MM.1S (cell line): ENCODE data around the gene TTLL1.
A peak's percentile ranks its signal among the peaks of the same experiment; 100 is the strongest.

Source experiments
- DNase-seq: peaks from one replicate; pipeline ENCODE4 v3.0.0-alpha.2; 2015
- H2AFZ ChIP-seq: fragments of 300-600 bp; sonication (generic); 2 replicates; pipeline ENCODE4 v1.6.0; 2016; ENCODE audit warnings: antibody characterized with exemption, low read length
- H3F3A ChIP-seq: fragments of 300-600 bp; sonication (generic); 2 replicates; pipeline ENCODE4 v1.6.1; 2016; ENCODE audit warnings: mild to moderate bottlenecking, antibody characterized with exemption, low read length, moderate library complexity, mixed read lengths; ENCODE audit not compliant: insufficient read depth
- H3K27ac ChIP-seq: fragments of 300-600 bp; sonication (generic); 2 replicates; pipeline ENCODE4 v1.5.1; 2016; ENCODE audit warnings: mild to moderate bottlenecking, low read length
- H3K27me3 ChIP-seq: fragments of 300-600 bp; sonication (generic); replicated peaks from 2 replicates; pipeline ENCODE4 v1.6.0; 2016; ENCODE audit warnings: low read length; ENCODE audit not compliant: insufficient read depth
- H3K36me3 ChIP-seq: fragments of 300-600 bp; sonication (generic); replicated peaks from 2 replicates; pipeline ENCODE4 v1.6.1; 2016; ENCODE audit warnings: mild to moderate bottlenecking, low read length, mixed read lengths; ENCODE audit not compliant: insufficient read depth
- H3K4me1 ChIP-seq: fragments of 300-600 bp; sonication (generic); 2 replicates; pipeline ENCODE4 v1.6.1; 2016; ENCODE audit warnings: low read length, mixed read lengths
- H3K4me2 ChIP-seq: fragments of 300-600 bp; sonication (generic); 2 replicates; pipeline ENCODE4 v1.6.0; 2016; ENCODE audit warnings: low read depth, low read length
- H3K4me3 ChIP-seq: fragments of 300-600 bp; sonication (generic); 2 replicates; pipeline ENCODE4 v1.5.1; 2016; ENCODE audit warnings: low read length, mixed read lengths
- H3K79me2 ChIP-seq: fragments of 300-600 bp; sonication (generic); 2 replicates; pipeline ENCODE4 v1.6.1; 2016; ENCODE audit warnings: mixed run types, low read length, mixed read lengths
- H3K9ac ChIP-seq: fragments of 300-600 bp; sonication (generic); 2 replicates; pipeline ENCODE4 v1.6.1; 2016; ENCODE audit warnings: low read length, mixed read lengths
- H3K9me2 ChIP-seq: fragments of 300-600 bp; sonication (generic); replicated peaks from 2 replicates; pipeline ENCODE4 v1.6.1; 2016; ENCODE audit warnings: mild to moderate bottlenecking, low read length, mixed read lengths; ENCODE audit not compliant: insufficient read depth
- H3K9me3 ChIP-seq: fragments of 300-600 bp; sonication (generic); replicated peaks from 2 replicates; pipeline ENCODE4 v1.6.1; 2016; ENCODE audit warnings: mild to moderate bottlenecking, low read length, mixed read lengths; ENCODE audit not compliant: insufficient read depth
- H4K20me1 ChIP-seq: fragments of 300-600 bp; sonication (generic); 2 replicates; pipeline ENCODE4 v1.6.1; 2016; ENCODE audit warnings: mild to moderate bottlenecking, low read length, moderate library complexity, mixed read lengths; ENCODE audit not compliant: insufficient read depth
- CTCF ChIP-seq: fragments of 300-600 bp; sonication (generic); IDR thresholded peaks from 2 replicates; pipeline ENCODE4 v1.5.1; 2016; ENCODE audit warnings: antibody characterized with exemption, low read length, mixed read lengths
- EZH2 ChIP-seq: fragments of 300-600 bp; sonication (generic); optimal IDR thresholded peaks from 2 replicates; pipeline ENCODE3; 2017; ENCODE audit warnings: low read depth, mild to moderate bottlenecking, antibody characterized with exemption, low read length, mixed read lengths
- EZH2phosphoT487 ChIP-seq: fragments of 300-600 bp; sonication (generic); IDR thresholded peaks from 2 replicates; pipeline ENCODE4 v1.6.1; 2018; ENCODE audit warnings: antibody characterized with exemption, low read length

Gene TTLL1

DNA sequence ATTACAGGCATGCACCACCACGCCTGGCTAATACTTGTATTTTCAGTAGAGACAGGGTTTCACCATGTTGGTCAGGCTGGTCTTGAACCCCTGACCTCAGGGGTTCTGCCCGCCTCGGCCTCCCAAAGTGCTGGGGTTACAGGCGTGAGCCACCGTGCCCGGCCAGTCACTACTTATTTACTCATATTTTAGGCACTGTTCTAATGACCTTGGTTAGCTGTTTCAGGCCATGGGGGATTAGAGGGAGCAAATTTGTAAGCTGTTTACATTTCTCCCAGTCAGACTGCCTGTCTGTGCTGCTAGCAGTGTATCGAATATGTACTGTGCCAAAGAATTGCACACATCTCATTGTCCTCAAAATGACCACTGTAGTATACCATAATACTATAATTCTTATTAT, 41.6 kb downstream of the TTLL1 start:
- no peaks in the 10 kb centered on the region for H3K4me1 ChIP-seq
- no peaks in the 10 kb centered on the region for H3K9me3 ChIP-seq
- no peaks in the 10 kb centered on the region for H4K20me1 ChIP-seq
- H3K4me2 ChIP-seq = no peak overlapping the region
- H3K27ac ChIP-seq = no peak overlapping the region
- no peaks in the 10 kb centered on the region for H3K36me3 ChIP-seq
- no peaks in the 10 kb centered on the region for H3K27me3 ChIP-seq
- H2AFZ ChIP-seq = no peak overlapping the region
- no peak for DNase-seq
- no peak overlapping the region for H3K9ac ChIP-seq
- H3F3A ChIP-seq = no peaks in the 10 kb centered on the region
- TF ChIP-seq EZH2 = no peak
- TF ChIP-seq CTCF = no peak
- no peak for TF ChIP-seq EZH2phosphoT487
- H3K4me3 ChIP-seq = no peak overlapping the region
- no peaks in the 10 kb centered on the region for H3K9me2 ChIP-seq
- H3K79me2 ChIP-seq = no peaks in the 10 kb centered on the region

DNA sequence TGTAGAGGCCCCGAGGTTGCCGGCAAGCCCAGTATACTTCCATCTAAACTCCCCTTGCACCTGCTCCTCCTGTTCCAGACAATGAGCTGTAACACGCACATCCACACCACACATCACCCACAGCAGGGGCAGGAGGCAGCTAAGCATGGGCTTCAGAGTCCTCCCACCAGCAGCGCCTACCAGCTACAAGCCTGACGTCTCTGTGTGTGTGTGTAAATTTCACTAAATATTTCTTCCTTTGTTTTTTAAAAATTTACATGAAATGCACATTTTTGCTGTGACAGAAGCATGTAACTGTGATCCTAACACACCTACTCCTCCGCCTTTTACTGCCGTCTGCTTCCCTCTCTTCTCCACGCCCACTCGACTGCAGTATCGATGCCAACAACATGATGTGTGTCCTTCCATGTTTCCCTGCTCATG, 44.9 kb downstream of the TTLL1 start:
- Histone ChIP-seq H3K4me2 (no peak overlapping the region), H3K9ac (no peak overlapping the region), H3K4me1 (no peaks in the 10 kb centered on the region), H3K9me2 (no peaks in the 10 kb centered on the region), H3K27ac (no peak overlapping the region), H3K9me3 (no peaks in the 10 kb centered on the region), H3K36me3 (no peaks in the 10 kb centered on the region), H3K79me2 (no peaks in the 10 kb centered on the region), H3K4me3 (no peak overlapping the region), H2AFZ (no peak overlapping the region), H3K27me3 (no peaks in the 10 kb centered on the region), H3F3A (no peaks in the 10 kb centered on the region), H4K20me1 (no peaks in the 10 kb centered on the region)
- TF ChIP-seq EZH2 (no peak), CTCF (no peak), EZH2phosphoT487 (no peak)
- DNase-seq = no peak

DNA sequence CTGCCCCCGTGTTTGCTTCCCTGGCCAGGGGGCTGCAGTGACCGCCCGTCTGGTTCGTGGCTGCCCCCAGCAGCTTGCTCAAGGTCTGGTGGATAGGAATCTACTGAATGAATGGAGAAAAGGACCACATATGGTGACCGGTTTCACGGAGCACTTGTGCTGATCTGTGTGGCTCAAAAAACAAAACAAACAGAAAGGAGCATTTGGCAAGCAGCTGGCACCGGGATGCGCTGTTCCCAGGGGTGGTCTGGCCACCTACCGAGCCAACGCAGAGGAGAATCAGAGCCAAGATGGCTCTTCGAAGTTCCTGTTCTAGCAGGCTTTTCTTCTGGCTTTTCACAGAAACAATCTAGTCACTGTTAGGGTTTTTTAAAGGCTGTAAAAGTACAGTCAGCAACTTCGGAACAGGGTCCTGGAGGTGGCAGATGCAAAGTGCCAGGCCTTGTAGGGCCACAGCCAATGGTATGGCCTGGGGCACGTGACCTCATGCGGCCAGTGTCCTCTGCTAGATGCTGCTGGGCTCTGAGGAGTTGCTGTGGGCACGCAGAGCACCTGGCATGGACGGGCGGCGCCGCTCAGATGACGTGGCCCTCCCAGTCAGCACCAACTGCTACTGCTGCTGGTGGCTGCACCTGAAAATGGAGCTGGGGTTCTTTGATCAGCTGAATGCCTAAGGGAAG, 47.0 kb downstream of the TTLL1 start:
- no peaks in the 10 kb centered on the region for H3K79me2 ChIP-seq
- H3K9me2 ChIP-seq = no peaks in the 10 kb centered on the region
- no peaks in the 10 kb centered on the region for H3K4me1 ChIP-seq
- no peaks in the 10 kb centered on the region for H4K20me1 ChIP-seq
- no peaks in the 10 kb centered on the region for H3K36me3 ChIP-seq
- H3K4me2 ChIP-seq = no peak overlapping the region
- H3K4me3 ChIP-seq = no peak overlapping the region
- no peak overlapping the region for H3K27ac ChIP-seq
- no peaks in the 10 kb centered on the region for H3K27me3 ChIP-seq
- H3K9me3 ChIP-seq = no peaks in the 10 kb centered on the region
- peak overlapping the region; percentile 1; the same call in 1 of the 2 replicates for H2AFZ ChIP-seq
- no peak overlapping the region for H3K9ac ChIP-seq
- DNase-seq = peak; percentile 13
- TF ChIP-seq EZH2 (no peak), EZH2phosphoT487 (no peak)
- H3F3A ChIP-seq = no peaks in the 10 kb centered on the region

DNA sequence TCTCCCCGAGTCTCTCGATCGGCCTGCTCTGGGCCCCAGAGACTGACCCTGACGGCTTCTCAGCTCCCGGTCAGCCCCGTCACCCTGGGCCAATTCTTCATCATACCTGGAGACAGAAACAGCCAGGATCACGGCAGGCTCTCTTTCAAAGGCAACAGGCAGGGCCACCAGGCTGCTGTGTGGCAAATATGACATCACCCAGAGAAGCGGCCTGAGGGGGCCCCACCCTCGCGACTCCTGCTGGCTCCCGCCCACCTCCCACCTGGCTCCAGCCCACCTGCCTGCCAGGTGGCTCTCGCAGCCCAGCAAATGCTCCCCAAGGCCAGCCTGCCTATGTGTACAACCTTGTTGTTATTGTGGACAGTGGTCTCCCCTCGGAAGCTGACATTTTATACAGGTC, 49.4 kb downstream of the TTLL1 start:
- Histone ChIP-seq H3K36me3 (no peaks in the 10 kb centered on the region), H3K4me1 (no peaks in the 10 kb centered on the region), H3F3A (no peaks in the 10 kb centered on the region), H4K20me1 (no peaks in the 10 kb centered on the region), H3K9me3 (no peaks in the 10 kb centered on the region), H2AFZ (no peak overlapping the region), H3K27ac (no peak overlapping the region), H3K4me2 (no peak overlapping the region), H3K79me2 (no peaks in the 10 kb centered on the region), H3K9ac (no peak overlapping the region), H3K27me3 (no peaks in the 10 kb centered on the region), H3K9me2 (no peaks in the 10 kb centered on the region), H3K4me3 (no peak overlapping the region)
- TF ChIP-seq EZH2phosphoT487 = no peak
- TF ChIP-seq EZH2 = no peak
- no peak for TF ChIP-seq CTCF
- no peak for DNase-seq
